ENCODE data around the gene GABRP.

Gene GABRP

GRCh38 chr5:170861917-170862766 lies 78.6 kb downstream of the GABRP start, which contains the start of gene RANBP17:
RANBP17 (plus strand) TSS chr5:170862018.
- peak; percentile 84 for DNase-seq (ENCODE audit: low read depth)

GRCh38 chr5:170863646-170864045 lies 80.1 kb downstream of the GABRP start:
- peak; percentile 92 for DNase-seq (ENCODE audit: low read depth)
